HUES64 (cell line): Measurements from ENCODE around the gene BCL2L11.

Experiments used
- H3K27ac ChIP-seq: 2 replicates; pipeline ENCODE4 v1.7.0; 2013; ENCODE audit warnings: low read depth, low read length, inconsistent platforms
- H3K27me3 ChIP-seq: 2 replicates; pipeline ENCODE4 v1.6.1; 2013; ENCODE audit warnings: mild to moderate bottlenecking, low read length; ENCODE audit not compliant: insufficient read depth
- H3K36me3 ChIP-seq: 2 replicates; pipeline ENCODE4 v1.6.1; 2013; ENCODE audit warnings: mild to moderate bottlenecking, low read length; ENCODE audit not compliant: insufficient read depth
- H3K4me1 ChIP-seq: 2 replicates; pipeline ENCODE4 v1.6.1; 2013; ENCODE audit warnings: mild to moderate bottlenecking, low read length, moderate library complexity; ENCODE audit not compliant: insufficient read depth
- H3K4me3 ChIP-seq: 2 replicates; pipeline ENCODE4 v1.5.1; 2013; ENCODE audit warnings: mild to moderate bottlenecking, low read length, moderate library complexity
- H3K9ac ChIP-seq: 2 replicates; pipeline ENCODE4 v1.6.1; 2013; ENCODE audit warnings: mild to moderate bottlenecking, low read depth, low read length
- H3K9me3 ChIP-seq: 2 replicates; pipeline ENCODE4 v1.6.1; 2013; ENCODE audit warnings: low read depth, low read length; ENCODE audit not compliant: insufficient read depth
- WGBS: fragments of 150-250, 120-280 bp; methylation state at CpG from one replicate; pipeline ENCODE4 v1.1.7; 2013; ENCODE audit warnings: missing lambda C conversion rate; 5-methylcytosine and 5-hydroxymethylcytosine counted together

BCL2L11 gene

DNA sequence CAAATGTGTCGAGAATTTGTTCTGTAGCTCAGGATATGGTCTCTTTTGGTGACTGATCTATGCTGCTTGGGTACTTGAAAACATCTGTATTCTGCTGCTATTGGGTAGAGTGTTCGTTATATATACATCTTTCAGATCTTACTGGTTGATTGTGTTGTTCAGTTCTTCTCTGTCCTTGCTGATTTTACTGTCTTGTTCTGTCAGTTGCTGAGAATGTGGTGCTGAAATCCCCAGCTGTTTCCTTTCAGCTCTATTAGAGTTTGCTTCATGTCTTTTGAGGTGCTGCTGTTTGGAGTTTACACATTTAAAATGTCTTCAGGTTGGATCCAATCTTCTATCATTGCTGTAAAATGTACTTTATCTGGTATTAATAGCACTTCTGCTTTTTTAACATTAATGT lies 12.9 kb downstream of the BCL2L11 start:
- H3K27ac ChIP-seq, result no peak overlapping the region
- no peaks in the 10 kb centered on the region for H3K4me1 ChIP-seq
- no peak overlapping the region for H3K4me3 ChIP-seq
- no peaks in the 10 kb centered on the region for H3K9me3 ChIP-seq
- peaks cover 72% of the 10 kb centered on the region for H3K36me3 ChIP-seq
- H3K27me3 ChIP-seq, result no peaks in the 10 kb centered on the region
- H3K9ac ChIP-seq, result no peak overlapping the region
- 99% methylated on average over 2 of the region's 2 CpGs for WGBS

DNA sequence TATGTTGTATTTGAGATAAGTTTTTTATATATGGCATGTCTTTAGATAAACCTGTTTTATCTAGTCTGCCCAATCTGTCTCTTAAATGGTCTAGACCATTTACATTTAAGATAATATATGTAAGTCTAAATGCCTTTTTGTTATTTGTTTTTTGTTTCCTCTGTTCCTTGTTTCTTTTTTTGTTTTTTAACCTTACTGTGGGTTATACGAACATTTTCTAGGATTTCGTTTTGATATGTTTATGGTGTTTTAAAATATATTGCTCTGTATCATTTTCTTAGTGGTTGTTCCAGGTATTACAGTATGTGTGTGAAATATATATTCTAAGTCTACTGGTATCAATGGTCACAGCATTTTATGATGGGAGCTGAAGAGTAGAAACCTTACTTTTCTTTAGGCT lies 13.3 kb downstream of the BCL2L11 start:
- no peaks in the 10 kb centered on the region for H3K9me3 ChIP-seq
- peaks cover 72% of the 10 kb centered on the region for H3K36me3 ChIP-seq
- no peak overlapping the region for H3K27ac ChIP-seq
- H3K4me3 ChIP-seq, result no peak overlapping the region
- 91% methylated on average over 2 of the region's 2 CpGs for WGBS
- H3K27me3 ChIP-seq, result no peaks in the 10 kb centered on the region
- H3K9ac ChIP-seq, result no peak overlapping the region
- H3K4me1 ChIP-seq, result no peaks in the 10 kb centered on the region

DNA sequence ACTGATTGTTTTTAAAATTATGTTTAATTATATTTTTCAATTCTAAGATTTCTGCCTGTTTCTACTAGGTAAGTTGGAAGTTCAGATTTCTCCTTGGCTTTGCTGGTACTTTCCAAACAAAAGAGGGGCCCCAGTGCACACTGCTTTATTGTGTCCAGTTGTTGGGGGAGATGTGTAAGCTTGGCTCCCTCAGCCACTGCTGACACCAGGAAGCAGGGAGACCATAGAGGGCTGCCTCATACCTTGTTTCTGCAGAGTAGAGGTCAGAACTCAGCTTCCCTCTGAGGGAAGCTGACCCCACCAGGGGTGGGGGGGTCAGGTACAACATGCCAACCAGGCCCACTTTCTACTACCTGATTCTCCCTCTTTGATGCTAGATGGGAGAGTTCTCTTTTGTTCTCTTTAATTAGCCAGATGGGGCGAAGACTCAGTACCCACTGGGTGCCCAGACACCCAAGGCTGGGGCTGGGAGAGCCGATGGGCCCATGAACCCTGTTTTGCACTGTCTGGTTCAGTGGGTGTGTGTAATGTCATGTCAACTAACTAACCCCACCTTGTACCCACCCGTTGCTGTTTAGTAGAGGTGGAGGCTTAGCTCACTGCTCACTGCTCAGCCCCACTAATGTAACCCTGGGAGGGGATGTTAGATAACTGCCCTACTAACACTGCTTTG lies 14.7 kb downstream of the BCL2L11 start:
- Histone ChIP-seq H3K9me3 (no peaks in the 10 kb centered on the region), H3K9ac (no peak overlapping the region), H3K27ac (no peak overlapping the region), H3K4me3 (no peak overlapping the region), H3K36me3 (peaks cover 73% of the 10 kb centered on the region), H3K27me3 (no peaks in the 10 kb centered on the region), H3K4me1 (no peaks in the 10 kb centered on the region)
- WGBS, result 85% methylated on average over 2 of the region's 3 CpGs

DNA sequence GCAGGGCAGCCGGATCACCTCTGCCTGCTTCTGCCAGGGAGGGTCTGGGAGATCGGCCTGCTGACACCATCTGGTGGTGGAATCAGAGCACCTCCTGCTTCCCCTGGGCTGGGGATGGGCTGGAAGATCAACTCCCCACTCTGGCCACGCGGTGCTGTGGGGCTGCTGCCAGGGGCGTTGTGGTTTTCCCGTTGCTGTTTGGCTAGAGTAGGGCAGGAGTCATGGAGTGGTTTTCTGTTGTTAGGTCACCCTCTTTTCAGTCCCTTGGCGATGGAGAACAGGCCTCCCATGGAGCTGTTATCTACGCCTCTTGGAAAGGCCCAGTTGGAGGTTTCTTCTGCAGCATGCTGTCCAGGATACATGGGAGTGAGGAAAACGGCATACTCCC lies 15.2 kb downstream of the BCL2L11 start:
- H3K36me3 ChIP-seq, result peaks cover 73% of the 10 kb centered on the region
- H3K27me3 ChIP-seq, result no peaks in the 10 kb centered on the region
- no peak overlapping the region for H3K27ac ChIP-seq
- WGBS, result 84% methylated on average over 9 of the region's 9 CpGs
- no peaks in the 10 kb centered on the region for H3K4me1 ChIP-seq
- no peaks in the 10 kb centered on the region for H3K9me3 ChIP-seq
- H3K4me3 ChIP-seq, result no peak overlapping the region
- H3K9ac ChIP-seq, result no peak overlapping the region

DNA sequence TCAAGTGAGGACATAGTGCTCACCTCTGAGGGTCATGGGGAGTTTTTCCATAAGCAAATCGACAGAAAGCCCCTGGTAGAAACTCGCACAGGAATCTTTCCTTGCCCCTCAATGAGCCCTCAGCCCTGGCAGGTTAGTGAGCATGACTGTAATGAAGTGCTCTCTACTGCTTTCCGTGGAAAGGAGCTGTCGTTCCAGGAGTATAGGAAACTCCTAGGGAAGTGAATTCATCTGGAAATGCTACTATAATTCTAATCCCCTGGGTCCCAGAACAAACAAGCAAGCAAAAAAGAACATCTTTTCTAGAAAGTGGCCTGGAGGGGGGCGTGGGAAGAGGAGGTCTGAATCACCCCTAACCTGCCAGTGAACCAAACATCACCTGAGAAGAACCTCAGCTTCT lies 18.1 kb downstream of the BCL2L11 start:
- Histone ChIP-seq H3K9me3 (no peaks in the 10 kb centered on the region), H3K9ac (no peak overlapping the region), H3K4me3 (no peak overlapping the region), H3K4me1 (no peaks in the 10 kb centered on the region), H3K27ac (no peak overlapping the region), H3K27me3 (no peaks in the 10 kb centered on the region), H3K36me3 (peaks cover 75% of the 10 kb centered on the region)
- WGBS, result 98% methylated on average over 5 of the region's 5 CpGs

GRCh38 chr2:111139637-111140317 lies 19.1 kb downstream of the BCL2L11 start:
- no peaks in the 10 kb centered on the region for H3K4me1 ChIP-seq
- H3K27ac ChIP-seq, result no peak overlapping the region
- peaks cover 77% of the 10 kb centered on the region for H3K36me3 ChIP-seq
- no peaks in the 10 kb centered on the region for H3K9me3 ChIP-seq
- no peak overlapping the region for H3K9ac ChIP-seq
- no peaks in the 10 kb centered on the region for H3K27me3 ChIP-seq
- 93% methylated on average over 11 of the region's 12 CpGs for WGBS
- no peak overlapping the region for H3K4me3 ChIP-seq

- 97% methylated on average over 4 of the region's 4 CpGs for WGBS
- Histone ChIP-seq H3K4me3 (no peak overlapping the region), H3K4me1 (no peaks in the 10 kb centered on the region), H3K9me3 (no peaks in the 10 kb centered on the region), H3K27me3 (no peaks in the 10 kb centered on the region), H3K9ac (no peak overlapping the region), H3K36me3 (peaks cover 86% of the 10 kb centered on the region), H3K27ac (no peak overlapping the region)
Measured at GRCh38 chr2:111140815-111141214, 20.1 kb downstream of the BCL2L11 start.

DNA sequence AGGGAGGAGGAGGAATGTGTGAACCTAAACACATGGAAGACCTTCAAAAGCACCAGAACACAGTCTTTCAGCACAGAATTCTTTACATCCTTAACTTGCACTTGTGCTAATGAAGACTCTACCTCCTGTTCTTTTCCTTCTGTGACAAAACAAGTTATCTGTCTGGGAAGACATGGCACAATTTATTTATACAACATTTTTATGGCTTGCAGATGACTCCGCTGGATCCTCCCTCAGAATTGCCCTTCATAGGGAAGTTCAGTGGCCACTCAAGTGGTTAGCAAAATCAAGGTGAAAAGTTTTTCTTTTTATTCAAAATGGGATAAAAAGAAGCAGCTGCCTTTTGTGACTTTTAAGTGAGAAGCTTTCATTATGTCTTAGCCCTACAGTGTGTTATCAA lies 21.4 kb downstream of the BCL2L11 start:
- Histone ChIP-seq H3K27ac (no peak overlapping the region), H3K36me3 (peaks cover 80% of the 10 kb centered on the region), H3K4me3 (no peak overlapping the region), H3K4me1 (peaks cover 8% of the 10 kb centered on the region; the same call in 1 of the 2 replicates), H3K9me3 (no peaks in the 10 kb centered on the region), H3K9ac (no peak overlapping the region), H3K27me3 (no peaks in the 10 kb centered on the region)
- WGBS, result 96% methylated on average over 1 of the region's 1 CpG

DNA sequence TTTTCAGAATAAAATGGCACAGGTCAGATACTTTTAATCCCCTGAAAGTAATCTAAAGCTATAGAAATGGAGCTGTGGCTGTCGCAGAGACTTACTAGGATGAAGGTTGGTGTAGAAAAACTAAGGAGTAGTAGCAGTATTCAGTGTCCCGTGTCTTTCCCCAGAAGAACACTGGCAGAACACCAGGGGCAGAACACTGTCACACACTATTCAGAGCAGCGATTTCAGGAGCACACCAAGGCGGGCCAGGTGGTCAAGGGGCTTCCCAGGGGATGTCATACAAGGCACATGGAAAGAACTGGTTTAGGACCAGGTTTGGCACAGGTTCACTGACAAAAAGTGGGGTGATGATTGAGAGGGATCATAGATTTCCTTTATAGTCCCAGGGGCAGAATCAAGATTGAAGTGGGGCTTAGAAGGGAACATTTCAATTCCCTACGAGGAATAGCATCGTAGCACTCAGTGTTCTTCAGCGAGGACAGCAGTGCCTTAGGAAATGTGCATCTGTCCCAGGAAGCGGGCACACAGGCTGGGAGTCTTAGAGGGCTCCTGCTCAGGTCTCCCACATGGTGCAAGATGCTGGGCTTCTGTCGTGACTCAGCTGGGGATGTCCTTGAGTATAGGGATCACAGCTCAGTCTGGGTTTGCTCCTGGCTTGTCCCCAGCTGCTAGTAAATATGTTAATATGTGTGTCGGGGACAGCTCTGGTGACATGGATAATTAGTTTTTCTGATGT lies 22.6 kb downstream of the BCL2L11 start:
- 91% methylated on average over 10 of the region's 10 CpGs for WGBS

GRCh38 chr2:111143843-111144198 lies 23.1 kb downstream of the BCL2L11 start:
- Histone ChIP-seq H3K9ac (no peak overlapping the region), H3K4me1 (peaks cover 8% of the 10 kb centered on the region; the same call in 1 of the 2 replicates), H3K27ac (no peak overlapping the region), H3K27me3 (no peaks in the 10 kb centered on the region), H3K36me3 (peaks cover 79% of the 10 kb centered on the region), H3K4me3 (no peak overlapping the region), H3K9me3 (no peaks in the 10 kb centered on the region)
- WGBS, result 86% methylated on average over 1 of the region's 1 CpG

More for the DNA sequence above, 22.6 kb downstream of the BCL2L11 start:
- peaks cover 8% of the 10 kb centered on the region; the same call in 1 of the 2 replicates for H3K4me1 ChIP-seq
- H3K36me3 ChIP-seq, result peaks cover 81% of the 10 kb centered on the region
- no peaks in the 10 kb centered on the region for H3K27me3 ChIP-seq
- H3K4me3 ChIP-seq, result no peak overlapping the region
- H3K9ac ChIP-seq, result no peak overlapping the region
- no peak overlapping the region for H3K27ac ChIP-seq
- H3K9me3 ChIP-seq, result no peaks in the 10 kb centered on the region

DNA sequence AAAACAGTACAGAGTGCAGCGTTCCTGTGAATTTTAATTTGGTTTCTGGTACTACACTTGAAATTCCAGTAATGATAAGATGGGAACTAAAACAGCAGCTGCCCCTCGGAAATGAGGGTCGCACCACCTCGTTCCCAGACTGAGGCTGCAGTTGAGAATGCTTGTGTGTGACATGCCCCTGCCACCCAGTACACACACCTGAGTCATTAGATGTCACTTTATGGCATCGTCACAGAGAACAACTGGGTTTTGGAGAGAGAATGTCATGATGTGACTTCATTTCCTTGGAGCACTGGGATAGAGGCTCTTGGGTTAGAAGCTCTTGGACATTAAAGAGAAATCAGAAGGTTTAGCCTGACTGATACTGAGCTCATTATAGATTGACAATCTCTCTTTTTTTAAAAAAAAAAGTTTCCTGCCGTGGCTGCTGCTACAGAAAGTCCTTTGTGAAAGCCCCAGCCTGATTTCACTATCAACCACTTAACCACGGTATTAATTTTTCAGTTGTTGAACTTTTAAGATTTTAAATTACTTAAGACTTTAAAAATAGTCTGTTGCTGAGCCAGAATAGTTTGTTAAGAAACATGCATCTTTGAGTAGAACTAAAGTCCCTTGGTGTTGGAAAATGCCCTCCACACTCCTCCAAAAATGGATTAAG lies 24.5 kb downstream of the BCL2L11 start:
- Histone ChIP-seq H3K9ac (no peak overlapping the region), H3K36me3 (peaks cover 78% of the 10 kb centered on the region), H3K4me1 (peaks cover 8% of the 10 kb centered on the region; the same call in 1 of the 2 replicates), H3K9me3 (no peaks in the 10 kb centered on the region), H3K4me3 (no peak overlapping the region), H3K27ac (no peak overlapping the region), H3K27me3 (no peaks in the 10 kb centered on the region)
- WGBS, result 92% methylated on average over 6 of the region's 7 CpGs
